Smooth muscle cell of the brain vasculature (primary cell): Measurements from ENCODE around the gene TPRKB.
"Not testable (repeated sequence)": the region's sequence is repeated elsewhere in the genome, so short reads cannot be mapped to it uniquely, and the experiment has no call there.

Experiments
- DNase-seq: peaks from one replicate; pipeline ENCODE4 v3.0.0-alpha.2; 2012; ENCODE audit warnings: low read depth, low spot score

The TPRKB gene

GRCh38 chr2:73700131-73700611 lies 37.0 kb downstream of the TPRKB start:
- no peak for DNase-seq

- no peak for DNase-seq
Observed at GRCh38 chr2:73699437-73699836, 37.7 kb downstream of the TPRKB start.

GRCh38 chr2:73698101-73698500 lies 39.0 kb downstream of the TPRKB start:
- no peak for DNase-seq

- no peak for DNase-seq
Observed at GRCh38 chr2:73697606-73698005, 39.5 kb downstream of the TPRKB start.

- not testable (repeated sequence) for DNase-seq
Observed at GRCh38 chr2:73696985-73697384, 40.2 kb downstream of the TPRKB start.

GRCh38 chr2:73696521-73696920 lies 40.6 kb downstream of the TPRKB start:
- DNase-seq, result not testable (repeated sequence)

- DNase-seq, result not testable (repeated sequence)
Observed at GRCh38 chr2:73690372-73691088, 46.6 kb downstream of the TPRKB start.

GRCh38 chr2:73688494-73688893 lies 48.7 kb downstream of the TPRKB start:
- not testable (repeated sequence) for DNase-seq

GRCh38 chr2:73685764-73686438 lies 51.2 kb downstream of the TPRKB start:
- no peak for DNase-seq

GRCh38 chr2:73684905-73685304 lies 52.2 kb downstream of the TPRKB start:
- not testable (repeated sequence) for DNase-seq

GRCh38 chr2:73684325-73684724 lies 52.8 kb downstream of the TPRKB start:
- DNase-seq, result not testable (repeated sequence)

GRCh38 chr2:73679951-73680571 lies 57.1 kb downstream of the TPRKB start:
- not testable (repeated sequence) for DNase-seq
